GM11168 (cell line): ENCODE measurements around the gene FAM9A.

Source experiments
- in situ Hi-C: fragments of 300-500 bp; cut with MboI; formaldehyde crosslinking; loops from one replicate; pipeline ENCODE4 v1.12.0; 2022; ENCODE audit warnings: low sequenced_read_pairs; ENCODE audit not compliant: unreplicated experiment

The FAM9A gene

DNA sequence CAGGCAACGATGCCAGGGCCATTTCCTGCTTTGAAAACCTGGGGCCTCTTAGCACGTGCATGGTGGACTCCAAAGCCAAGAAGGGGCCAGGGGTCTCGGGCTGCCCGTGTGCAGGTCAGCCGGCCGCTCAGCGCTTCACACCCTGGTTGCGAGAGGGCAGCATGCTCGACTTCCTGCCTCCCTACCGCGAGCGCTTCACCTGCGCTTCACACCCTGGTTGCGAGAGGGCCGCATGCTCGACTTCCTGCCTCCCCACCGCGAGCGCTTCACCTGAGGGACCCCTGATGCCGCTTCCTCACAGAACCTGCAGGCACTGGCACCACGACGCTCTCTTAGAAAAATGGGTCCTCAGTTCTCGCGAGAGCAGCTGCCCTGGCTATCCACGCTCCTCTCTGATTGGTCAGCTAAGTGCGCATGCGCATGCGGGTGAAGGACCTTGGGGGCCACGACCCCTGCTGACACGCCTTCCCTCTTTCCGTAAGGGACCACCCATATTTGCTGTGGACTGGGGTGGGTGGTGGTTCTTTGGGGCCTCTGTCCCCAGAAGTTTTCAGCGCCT is at the start of gene FAM9A:
Gene FAM9A, minus strand, starts transcription at position 343 of the 559 bp plus-strand sequence. CDS start 1,212 bp downstream, outside the sequence.
- in situ Hi-C loops: no loop called here

DNA sequence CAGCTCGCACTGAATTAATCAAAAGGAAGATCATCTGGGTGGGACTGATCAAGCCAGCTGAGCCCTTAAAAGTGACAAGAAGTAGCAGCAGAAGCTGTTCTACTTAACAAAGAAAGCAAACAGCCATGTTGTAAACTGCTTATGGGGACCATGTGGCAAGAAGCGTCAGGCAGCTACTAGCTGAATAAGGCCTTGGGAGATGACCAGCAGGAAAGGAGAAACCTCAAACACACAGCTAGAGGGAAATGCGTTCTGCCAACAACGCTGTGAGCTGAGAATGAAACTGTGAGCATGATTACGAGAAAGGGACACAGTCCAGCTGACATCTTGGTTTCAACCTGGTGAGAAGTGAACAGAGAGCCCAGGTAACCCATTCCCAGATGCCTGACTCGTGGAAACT is 49.3 kb upstream of the FAM9A start:
- in situ Hi-C loops: no loop called here

DNA sequence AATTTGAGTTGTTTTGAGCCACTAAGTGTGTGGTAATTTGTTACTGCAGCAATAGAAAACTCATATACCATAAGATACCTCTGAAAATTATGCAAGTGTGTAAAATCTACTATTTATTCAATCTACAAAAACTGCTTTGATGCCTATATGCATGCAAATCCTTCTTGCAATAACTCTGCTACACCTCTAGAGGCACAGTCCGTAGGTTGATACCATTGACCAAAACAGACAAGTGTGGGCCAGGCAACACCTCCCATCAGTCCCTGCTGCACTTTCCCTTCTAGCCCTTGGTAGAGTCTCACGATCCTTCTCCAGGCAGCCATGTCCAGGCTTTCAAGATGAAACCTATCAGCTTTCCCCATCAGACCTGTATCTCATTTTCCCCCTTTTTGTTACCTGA is 48.8 kb upstream of the FAM9A start:
- in situ Hi-C loops: no loop called here

DNA sequence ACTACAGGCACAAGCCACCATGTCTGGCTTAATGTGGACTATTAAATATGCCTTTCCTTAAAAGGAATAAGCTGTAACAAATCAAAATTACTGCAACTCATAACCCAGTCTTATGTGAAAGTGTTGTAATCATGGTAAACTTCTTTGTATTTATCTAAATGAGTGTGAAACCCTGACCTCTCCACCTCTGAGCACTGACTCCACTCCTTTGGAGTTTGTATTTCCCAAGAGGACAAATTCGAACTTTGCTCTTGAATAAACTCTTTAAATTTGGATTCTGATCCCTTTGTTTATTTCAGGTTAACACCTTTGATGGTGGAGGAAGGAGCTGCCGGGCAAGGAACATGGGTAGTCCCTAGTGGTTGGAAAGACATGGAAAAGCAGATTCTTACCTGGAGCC is 48.3 kb upstream of the FAM9A start:
- in situ Hi-C loops: no loop called here

DNA sequence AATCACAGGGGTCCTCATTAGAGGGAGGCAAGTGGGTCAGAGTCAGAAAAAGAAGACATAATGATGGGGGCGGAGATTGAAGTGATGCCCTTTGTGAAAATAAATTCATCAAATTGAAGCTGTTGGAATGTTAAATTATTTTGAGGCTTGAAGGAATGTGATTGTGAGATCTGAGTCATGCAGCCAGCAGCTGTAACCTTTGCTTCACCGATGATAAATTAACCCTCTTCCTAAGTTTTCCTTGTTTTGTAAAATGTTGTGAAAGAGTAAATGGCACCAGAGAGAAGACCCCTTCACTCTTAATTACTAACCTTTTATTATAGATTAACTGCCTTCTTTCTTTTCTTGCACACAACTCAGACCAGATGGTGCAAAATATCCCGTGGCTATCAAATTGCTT is 47.7 kb upstream of the FAM9A start:
- in situ Hi-C loops: no loop called here

DNA sequence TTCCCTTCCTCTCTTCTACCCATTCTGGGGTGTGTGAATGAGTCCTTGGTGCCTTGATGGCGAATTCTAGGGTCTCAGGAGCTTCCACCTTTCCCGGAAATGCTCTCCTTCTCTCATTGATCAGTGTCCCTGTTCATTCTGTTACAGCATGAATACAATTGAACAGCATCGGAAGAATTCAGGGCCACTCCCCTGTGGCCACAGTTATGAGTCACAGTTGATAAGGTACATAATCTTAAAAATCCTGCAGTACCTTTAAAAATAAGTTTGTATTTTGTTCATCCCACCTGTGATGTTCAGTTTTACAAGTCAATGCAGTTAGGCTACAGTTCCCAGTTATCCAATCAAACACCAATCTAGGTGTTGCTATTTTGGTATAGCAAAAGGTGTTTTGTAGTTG is 47.3 kb upstream of the FAM9A start:
- in situ Hi-C loops: no loop called here

DNA sequence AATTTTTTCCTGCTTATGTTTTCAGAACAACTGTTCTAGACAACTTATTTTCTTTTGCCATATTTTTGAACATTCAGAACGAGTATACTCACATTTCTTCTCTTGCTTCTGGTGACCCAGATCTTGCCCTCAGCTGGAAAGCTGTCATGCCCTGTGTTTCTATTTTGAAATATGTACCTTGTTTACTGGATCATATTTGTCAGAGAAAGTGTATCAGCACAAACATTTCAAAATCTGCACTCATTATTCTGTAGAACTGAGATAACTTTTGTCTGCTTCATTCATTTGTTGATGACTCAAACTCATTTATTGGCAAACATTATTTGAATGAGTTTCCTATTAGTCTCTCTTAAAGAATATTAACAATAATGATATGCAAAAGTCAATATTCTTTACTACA is 46.2 kb upstream of the FAM9A start:
- in situ Hi-C loops: no loop called here

DNA sequence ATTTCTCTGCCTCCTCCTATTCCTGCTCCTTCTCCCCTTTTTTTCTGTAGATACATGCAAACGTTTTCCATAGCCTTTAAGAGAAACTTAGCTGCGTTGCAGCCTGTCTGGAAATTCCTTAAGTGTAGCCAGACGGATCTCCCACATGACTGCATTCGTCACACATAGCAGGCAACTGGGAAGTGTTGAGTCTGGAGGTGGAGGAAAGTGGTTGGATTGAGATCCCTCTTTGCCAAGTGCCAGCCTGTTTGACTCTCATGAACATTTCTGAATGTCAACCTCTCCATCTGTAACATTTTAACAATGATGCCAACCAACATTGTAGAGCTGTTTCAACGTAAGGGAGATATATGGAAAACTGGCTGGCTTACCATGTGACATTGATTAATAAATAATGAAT is 45.1 kb upstream of the FAM9A start:
- in situ Hi-C loops: no loop called here

DNA sequence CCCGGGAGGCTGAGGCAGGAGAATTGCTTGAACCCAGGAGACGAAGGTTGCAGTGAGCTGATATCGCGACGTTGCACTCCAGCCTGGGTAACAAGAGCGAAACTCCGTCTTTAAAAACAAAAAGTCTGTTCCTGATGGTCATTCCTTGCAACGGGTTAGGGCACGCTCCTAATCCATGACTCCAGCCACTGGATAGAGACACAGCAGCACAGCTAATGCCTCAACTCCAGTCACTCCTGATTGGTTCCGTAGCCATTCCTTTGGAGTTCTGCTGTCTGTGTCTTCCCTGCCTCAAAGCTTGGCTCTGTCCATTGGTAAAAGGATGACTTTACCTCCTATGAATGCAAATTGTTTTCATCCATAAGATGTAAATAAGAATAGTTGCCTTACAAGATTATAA is 44.3 kb upstream of the FAM9A start:
- in situ Hi-C loops: no loop called here

DNA sequence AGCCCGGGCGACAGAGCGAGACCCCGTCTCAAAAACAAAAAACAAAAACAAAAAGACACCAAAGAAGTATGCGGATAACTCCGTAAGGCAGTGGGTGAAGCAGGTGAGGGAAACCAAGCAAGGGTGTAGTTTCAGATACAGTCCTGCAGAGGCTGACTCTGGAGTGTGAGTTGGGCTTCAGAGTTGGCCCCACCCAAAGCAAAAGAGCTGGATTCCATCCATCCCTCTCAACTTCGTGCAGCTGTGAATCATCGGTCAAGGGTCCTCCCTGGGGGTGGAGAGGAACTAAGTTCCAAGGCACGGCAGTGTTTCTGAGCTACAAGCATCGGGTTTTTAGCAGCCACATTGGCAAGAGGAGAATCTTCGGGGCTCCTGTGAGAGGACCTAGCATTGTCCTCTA is 43.9 kb upstream of the FAM9A start:
- in situ Hi-C loops: no loop called here

DNA sequence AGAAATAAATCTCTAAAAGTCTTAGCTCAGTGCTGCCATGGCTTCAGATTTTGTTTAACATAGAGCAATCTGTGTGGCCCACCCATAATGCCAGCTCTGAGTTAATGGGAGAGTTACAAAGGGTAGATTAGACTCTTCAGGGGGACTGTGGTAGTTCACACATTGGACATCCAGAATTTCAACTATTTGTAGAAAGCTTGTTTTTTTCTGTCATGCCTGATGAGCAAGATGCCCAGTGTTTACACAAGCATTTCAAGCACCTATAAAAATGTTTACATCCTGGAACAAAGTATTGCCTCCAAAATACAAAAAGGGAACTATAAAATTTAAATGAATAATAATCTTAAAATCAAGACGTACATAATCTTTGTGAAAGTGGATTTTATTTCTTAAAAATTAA is 43.0 kb upstream of the FAM9A start:
- in situ Hi-C loops: no loop called here

DNA sequence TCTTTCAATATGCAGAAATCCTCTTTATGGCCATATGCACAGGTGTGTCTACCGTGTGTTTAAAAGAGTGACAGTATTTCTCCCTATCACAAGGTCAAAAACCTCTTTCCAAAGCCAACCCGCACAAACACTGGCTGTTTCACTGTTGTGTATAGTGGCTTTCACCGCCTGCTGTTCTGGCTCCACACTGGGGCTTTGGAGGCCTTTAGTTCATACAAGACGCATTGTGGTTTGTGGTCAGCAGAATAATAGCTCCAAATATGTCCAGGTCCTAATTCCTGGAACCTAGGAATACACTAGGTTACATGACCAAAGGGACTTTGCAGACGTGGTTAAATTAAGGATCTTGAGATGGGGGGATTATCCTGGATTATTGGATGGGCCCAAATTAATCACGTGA is 40.7 kb upstream of the FAM9A start:
- in situ Hi-C loops: no loop called here

DNA sequence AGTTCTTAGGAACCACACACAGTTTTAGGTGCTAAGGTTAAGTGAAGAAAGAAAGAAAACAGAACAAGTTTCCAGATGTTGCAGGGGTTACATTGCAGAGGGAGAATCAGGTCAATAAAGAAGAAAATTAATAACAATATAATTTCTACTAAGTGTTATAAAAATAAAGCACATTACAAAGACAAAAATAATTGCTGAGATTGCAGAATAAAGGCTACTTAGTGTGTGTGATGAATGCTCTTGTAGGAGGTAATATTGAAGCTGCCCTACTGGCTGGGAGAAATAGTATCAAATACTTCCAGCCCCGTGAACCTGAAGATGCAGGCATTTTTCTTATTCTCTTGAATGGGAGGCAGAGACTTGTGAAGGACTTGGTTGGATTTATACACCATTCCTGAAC is 33.2 kb upstream of the FAM9A start:
- in situ Hi-C loops: no loop called here

DNA sequence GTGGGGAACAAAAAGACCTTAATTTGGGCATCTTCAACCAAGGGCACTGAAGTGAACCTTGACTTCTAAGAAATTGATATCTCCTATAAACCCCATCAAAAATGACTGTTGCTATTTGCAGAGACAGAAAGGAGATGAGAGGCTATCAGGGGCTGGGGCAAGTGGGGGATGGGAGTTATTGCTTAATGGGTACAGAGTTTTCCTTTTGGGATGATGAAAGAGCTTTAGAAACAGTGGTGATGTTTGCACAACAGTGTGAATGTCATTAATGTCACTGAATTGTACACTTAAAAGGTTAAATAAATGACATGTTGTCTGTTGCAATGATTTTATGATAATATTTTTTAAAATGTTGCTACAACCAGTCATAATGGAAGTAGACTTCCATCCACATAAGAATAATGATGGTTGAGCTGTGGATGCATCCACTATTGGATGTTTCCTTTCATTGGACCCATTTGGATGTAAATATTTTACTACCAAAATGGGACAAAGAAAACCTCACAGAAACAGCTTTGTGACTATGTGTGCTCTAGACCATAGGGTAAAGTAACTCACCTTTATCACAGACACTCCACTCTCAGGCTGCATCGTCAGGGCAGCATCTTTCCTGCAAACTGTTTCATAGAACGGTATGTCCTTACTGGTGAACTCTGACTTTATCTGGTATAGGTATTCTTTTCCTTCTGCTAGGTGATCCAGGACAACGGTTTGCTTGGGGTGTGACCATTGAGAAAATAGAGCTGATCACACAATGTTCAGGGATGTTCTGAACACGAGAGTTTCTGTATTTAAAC is 31.6 kb upstream of the FAM9A start:
- in situ Hi-C loops: no loop called here

DNA sequence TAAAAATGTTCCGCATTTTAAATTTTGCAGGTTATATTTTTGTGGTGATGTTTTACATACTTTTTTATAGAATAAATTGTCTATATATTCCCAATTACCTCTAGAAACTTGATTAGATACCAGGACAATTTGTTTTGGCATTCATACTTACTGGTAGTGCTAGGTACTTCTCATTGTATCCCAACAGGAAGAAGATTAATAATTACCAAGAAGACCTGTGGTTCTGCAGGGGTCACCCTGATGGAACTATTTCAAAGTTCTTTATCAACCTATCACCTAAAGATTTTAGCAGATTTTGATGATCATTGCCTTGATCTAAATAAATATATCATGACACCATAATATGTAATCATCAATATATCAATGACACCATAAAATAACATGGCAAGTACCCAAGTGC is 22.5 kb upstream of the FAM9A start:
- in situ Hi-C loops: no loop called here

DNA sequence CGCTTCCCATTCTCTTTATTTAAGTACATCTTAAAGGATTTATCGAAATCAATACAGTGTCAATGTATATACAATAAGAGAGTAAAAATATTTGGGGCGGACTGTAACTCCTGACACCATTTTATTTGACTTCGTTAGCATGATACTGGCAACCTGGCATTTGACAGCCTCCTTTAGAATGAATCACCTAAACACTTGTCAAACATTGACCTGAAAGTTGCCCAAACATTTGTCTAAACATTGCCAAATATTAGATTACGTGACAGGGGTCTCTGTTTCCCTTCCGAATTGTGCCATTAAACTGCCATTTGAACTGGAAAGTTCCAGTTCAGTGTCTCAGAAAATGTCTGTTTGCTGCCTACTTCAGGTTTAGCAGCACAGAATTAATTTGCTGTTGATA is 20.8 kb upstream of the FAM9A start:
- in situ Hi-C loops: no loop called here

DNA sequence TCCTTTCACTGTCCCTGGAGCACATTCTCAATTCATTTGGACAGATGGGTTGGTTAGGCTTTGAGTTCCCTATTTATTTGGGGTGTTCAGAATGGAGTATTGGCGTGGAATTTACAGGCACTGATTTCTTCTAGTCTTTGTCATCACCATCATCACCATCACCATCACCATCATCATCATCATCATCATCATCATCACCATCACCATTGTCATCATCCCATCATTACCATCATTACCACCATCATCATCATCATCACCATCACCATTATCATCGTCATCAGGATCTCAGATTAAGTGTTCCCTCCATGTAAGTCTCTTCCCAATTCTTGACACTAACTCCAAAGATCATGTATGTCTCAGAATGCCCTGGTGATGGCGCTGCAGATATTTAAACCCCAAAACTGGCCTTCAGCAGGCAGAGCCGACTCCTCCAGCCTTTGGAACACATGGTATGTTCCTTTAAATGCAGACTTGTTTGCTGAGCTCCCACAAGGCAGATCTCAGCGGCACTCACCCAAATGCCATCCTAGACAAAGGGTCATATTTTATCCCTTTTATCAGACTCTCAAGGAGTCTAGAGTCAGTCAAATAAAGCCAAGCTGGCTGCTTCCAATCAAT is 19.8 kb upstream of the FAM9A start:
- in situ Hi-C loops: no loop called here

DNA sequence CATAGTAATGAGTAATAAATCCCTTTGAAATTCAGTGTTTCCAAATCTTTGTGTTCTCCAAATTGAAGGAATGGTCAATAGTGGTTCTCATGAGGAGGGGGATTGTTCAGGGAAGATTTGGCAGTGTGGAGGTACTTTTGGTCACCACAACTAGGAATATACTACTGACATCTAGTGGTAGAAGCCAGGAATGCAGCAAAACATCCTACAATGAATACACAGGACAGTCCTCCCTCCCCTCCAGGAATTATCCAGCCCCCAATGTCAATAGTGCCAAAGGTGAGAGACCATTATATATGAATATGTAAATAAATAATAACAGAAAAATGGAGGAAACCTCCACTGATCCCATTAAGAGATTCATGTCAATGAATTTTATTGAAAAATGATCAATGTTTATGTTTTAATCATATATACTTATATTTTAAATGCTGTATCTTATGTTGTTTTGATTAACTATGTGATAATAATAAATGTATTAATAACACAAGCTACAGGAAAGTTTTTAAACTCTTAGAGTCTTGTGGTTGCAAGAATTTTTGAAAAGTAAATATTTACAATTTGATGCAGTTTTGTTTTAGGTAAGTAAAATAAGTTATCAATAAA is 14.4 kb upstream of the FAM9A start:
- in situ Hi-C loops: no loop called here

DNA sequence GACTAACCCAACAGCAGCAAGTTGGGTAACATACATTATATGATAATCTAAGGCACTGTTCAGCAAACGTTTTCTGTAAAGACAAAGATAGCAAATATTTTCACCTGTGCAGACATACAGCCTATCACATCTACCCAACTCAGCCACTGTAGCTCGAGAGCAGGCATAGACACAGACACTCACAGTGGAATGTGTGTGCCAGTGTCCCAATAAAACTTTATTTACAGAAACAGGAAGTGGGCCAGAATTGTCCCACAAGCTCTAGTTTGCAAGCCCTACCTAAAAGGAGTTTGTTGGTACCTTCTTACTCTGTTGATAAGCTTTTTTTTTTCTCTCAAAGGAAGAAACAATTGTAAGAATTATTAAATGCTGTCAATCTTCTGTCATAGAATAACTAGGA is 11.9 kb upstream of the FAM9A start:
- in situ Hi-C loops: no loop called here

DNA sequence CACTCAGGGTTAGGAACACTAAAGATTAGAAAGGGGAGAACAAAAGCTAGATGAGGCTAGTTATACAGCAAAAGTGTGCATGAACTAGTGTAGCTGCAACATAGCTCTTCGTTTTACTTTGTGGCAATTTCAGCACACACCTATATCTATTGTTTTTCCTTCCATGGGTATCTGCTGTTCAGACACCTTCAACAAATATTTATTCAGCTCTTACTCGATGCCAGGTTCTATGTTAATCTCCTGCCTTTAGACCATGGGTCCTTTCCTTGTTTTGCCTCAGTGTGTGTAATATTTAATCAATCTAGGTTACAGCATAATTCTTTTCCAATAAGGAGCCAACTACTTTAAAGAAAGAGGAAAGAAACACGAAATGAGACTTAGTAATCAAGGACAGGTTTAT is 10.4 kb upstream of the FAM9A start:
- in situ Hi-C loops: no loop called here

DNA sequence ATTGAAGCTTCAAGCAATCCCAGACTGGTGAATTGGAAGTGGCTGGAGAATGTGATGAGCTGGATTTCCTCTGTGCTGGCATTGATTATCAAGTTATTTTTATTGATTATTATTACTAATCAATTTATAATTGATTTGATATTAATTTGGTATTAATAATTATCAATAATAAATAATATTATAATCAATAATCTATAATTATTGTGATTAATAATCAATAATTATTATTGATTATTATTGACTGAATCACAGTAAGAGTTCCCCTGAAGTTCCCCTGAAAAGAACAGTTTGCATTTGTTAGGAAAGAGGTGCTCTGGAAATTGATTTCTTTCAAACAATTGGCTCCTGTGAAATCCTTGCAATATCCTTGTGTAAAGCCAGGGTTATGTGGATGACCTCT is 7.5 kb upstream of the FAM9A start:
- in situ Hi-C loops: no loop called here
